Measurements from ENCODE around the gene FAM168B. TPM values are rescaled to one million over a fixed set of nuclear protein-coding genes. Genes with fewer than 3 reads are reported as not detected.
"Not testable (repeated sequence)": the region's sequence is repeated elsewhere in the genome, so short reads cannot be mapped to it uniquely, and the experiment has no call there.

FAM168B gene
- polyA plus RNA-seq, 1 donor: 73.6 TPM

GRCh38 chr2:131094463-131095281 is 1.4 kb upstream of the FAM168B start:
- no peak for DNase-seq

- no peak for DNase-seq
Measured at GRCh38 chr2:131093696-131094462, 619 bp upstream of the FAM168B start.

GRCh38 chr2:131092458-131093005 is 728 bp downstream of the FAM168B start:
- DNase-seq: no peak

GRCh38 chr2:131085646-131086045 is 7.6 kb downstream of the FAM168B start:
- no peak for DNase-seq

- no peak for DNase-seq
Measured at GRCh38 chr2:131081190-131081589, 12.1 kb downstream of the FAM168B start.

GRCh38 chr2:131079931-131080330 is 13.3 kb downstream of the FAM168B start:
- not testable (repeated sequence) for DNase-seq

GRCh38 chr2:131077966-131078365 is 15.3 kb downstream of the FAM168B start:
- no peak for DNase-seq

GRCh38 chr2:131077182-131077846 is 15.9 kb downstream of the FAM168B start:
- DNase-seq: no peak

- no peak for DNase-seq
Measured at GRCh38 chr2:131076707-131077106, 16.6 kb downstream of the FAM168B start.

GRCh38 chr2:131075578-131075977 is 17.7 kb downstream of the FAM168B start:
- not testable (repeated sequence) for DNase-seq

GRCh38 chr2:131068172-131068571 is 25.1 kb downstream of the FAM168B start:
- not testable (repeated sequence) for DNase-seq

GRCh38 chr2:131067465-131068125 is 25.7 kb downstream of the FAM168B start:
- DNase-seq: peak; percentile 19

- no peak for DNase-seq
Measured at GRCh38 chr2:131064589-131065512, 28.4 kb downstream of the FAM168B start.

GRCh38 chr2:131063501-131064283 is 29.6 kb downstream of the FAM168B start:
- DNase-seq: no peak

- no peak for DNase-seq
Measured at GRCh38 chr2:131058920-131059319, 34.3 kb downstream of the FAM168B start.

- peak; percentile 59 for DNase-seq
Measured at GRCh38 chr2:131058214-131058843, 34.9 kb downstream of the FAM168B start.

GRCh38 chr2:131056932-131057287 is 36.4 kb downstream of the FAM168B start:
- DNase-seq: no peak

- DNase-seq: no peak
Measured at GRCh38 chr2:131056204-131056931, 36.9 kb downstream of the FAM168B start.
